HepG2 (cell line): Measurements from ENCODE around the gene UBA6. TPM values are rescaled to one million over a fixed set of nuclear protein-coding genes. Genes with fewer than 3 reads are reported as not detected.

Experiments used
- ATAC-seq: fragments of 200-7000 bp; cut with Tn5 transposase; 3 replicates; pipeline ENCODE4 v1.9.1; 2020; ENCODE audit warnings: mild to moderate bottlenecking, moderate library complexity
- BruUV-seq: library from RNA; stranded (reverse); fragments of 400-500 nt; replicated peaks from 2 replicates; lab custom pipeline; 2021; lab: Mats Ljungman, UMichigan
- CTCF ChIA-PET: fragments of 300-600 bp; formaldehyde crosslinking; extraction: SDS; loops from one replicate; lab custom pipeline; 2021; ENCODE audit warnings: low total read pairs, inconsistent platforms, low intra/inter-chr PET ratio; lab: Yijun Ruan, JAX
- POLR2A ChIA-PET: fragments of 350-600 bp; sonication (Branson Sonifier 250); formaldehyde crosslinking; loops from one replicate; lab custom pipeline; 2020; ENCODE audit warnings: antibody characterized with exemption, inconsistent platforms; lab: Yijun Ruan, JAX
- DNase-seq: peaks from one replicate; pipeline ENCODE4 v3.0.0-alpha.2; 2015; ENCODE audit warnings: low spot score
- FAIRE-seq: peaks from 3 replicates; lab custom pipeline; 2011; peaks lifted over from hg19 to GRCh38; lab: Jason Lieb, UNC
- H2AFZ ChIP-seq: one replicate; pipeline ENCODE4 v1.6.1; 2011; ENCODE audit warnings: low read length, inconsistent platforms
- H3K27ac ChIP-seq: fragments of 300-600 bp; 3 replicates; pipeline ENCODE4 v1.8.0; 2011; ENCODE audit warnings: mixed run types, mild to moderate bottlenecking, mixed read lengths, low read length, inconsistent platforms; ENCODE audit not compliant: insufficient read depth; ENCODE audit errors: extremely low read length
- H3K27me3 ChIP-seq, 2 experiments: fragments of 200-600 bp in 1 of 2; 2 replicates in 1 of 2; 3 replicates in 1 of 2; pipeline versions ENCODE4 v1.6.0 to v1.8.0; 2011; ENCODE audit warnings: low read length in 2 of 2, mild to moderate bottlenecking in 2 of 2, moderate library complexity in 2 of 2, inconsistent platforms in 1 of 2; ENCODE audit not compliant: insufficient read depth in 2 of 2, control insufficient read depth in 1 of 2
- H3K36me3 ChIP-seq, 2 experiments: fragments of 200-600 bp in 1 of 2; replicated peaks in 1 of 2; 2 replicates in 1 of 2; 3 replicates in 1 of 2; pipeline versions ENCODE4 v1.5.1 to v1.8.0; 2011; ENCODE audit warnings: low read length in 2 of 2, inconsistent platforms in 1 of 2; ENCODE audit not compliant: insufficient read depth in 2 of 2, control insufficient read depth in 1 of 2
- H3K4me1 ChIP-seq: 2 replicates; pipeline ENCODE4 v1.5.1; 2012; ENCODE audit warnings: low read length, inconsistent platforms; ENCODE audit not compliant: insufficient read depth
- H3K4me2 ChIP-seq: 2 replicates; pipeline ENCODE4 v1.6.0; 2011; ENCODE audit warnings: low read depth, low read length, inconsistent platforms
- H3K4me3 ChIP-seq, 3 experiments: fragments of 200-600 bp in 1 of 3; sonication (generic), shearing (Covaris generic) in 1 of 3; replicated peaks in 1 of 3; 2 replicates each; pipeline ENCODE4 v1.5.1; 2011 to 2016; ENCODE audit warnings: low read length in 3 of 3, inconsistent platforms in 2 of 3, low read depth in 2 of 3, mild to moderate bottlenecking in 2 of 3, control low read depth in 1 of 3, mixed read lengths in 1 of 3; ENCODE audit not compliant: insufficient read depth in 1 of 3
- H3K79me2 ChIP-seq: one replicate; pipeline ENCODE4 v1.6.1; 2011; ENCODE audit warnings: low read length, inconsistent platforms; ENCODE audit not compliant: insufficient read depth
- H3K9ac ChIP-seq: 2 replicates; pipeline ENCODE4 v1.6.0; 2011; ENCODE audit warnings: mild to moderate bottlenecking, low read depth, low read length, inconsistent platforms; ENCODE audit not compliant: insufficient read depth
- H3K9me3 ChIP-seq: 2 replicates; pipeline ENCODE4 v1.5.1; 2012; ENCODE audit warnings: mild to moderate bottlenecking, low read length
- H4K20me1 ChIP-seq: 2 replicates; pipeline ENCODE4 v1.6.0; 2011; ENCODE audit warnings: inconsistent platforms, mild to moderate bottlenecking, low read length, moderate library complexity; ENCODE audit not compliant: insufficient read depth
- ARHGAP35 ChIP-seq: sonication (generic); formaldehyde crosslinking; IDR thresholded peaks from 2 replicates; pipeline ENCODE4 v1.9.0; 2022; ENCODE audit warnings: mild to moderate bottlenecking, inconsistent platforms, moderate library complexity, missing genetic modification reagents, borderline replicate concordance
- CENPT ChIP-seq: sonication (generic); formaldehyde crosslinking; IDR thresholded peaks from 2 replicates; pipeline ENCODE4 v1.8.0; 2022; ENCODE audit warnings: low read depth, mild to moderate bottlenecking, moderate library complexity, missing genetic modification reagents
- EP300 ChIP-seq, 3 experiments: sonication (generic) in 1 of 3; formaldehyde crosslinking in 1 of 3; IDR thresholded peaks; 2 replicates each; pipeline versions ENCODE4 v1.5.1 to v1.6.1; 2011 to 2020; ENCODE audit warnings: low read depth in 2 of 3, low read length in 2 of 3, borderline replicate concordance in 1 of 3, improper control_type of control experiment in 1 of 3, mild to moderate bottlenecking in 1 of 3, missing genetic modification reagents in 1 of 3, moderate library complexity in 1 of 3
- KLF16 ChIP-seq, 2 experiments: sonication (generic) in 1 of 2; formaldehyde crosslinking in 1 of 2; IDR thresholded peaks; 2 replicates each; pipeline versions ENCODE4 v1.6.1 to v1.8.0; 2016 to 2023; ENCODE audit warnings: missing genetic modification reagents in 2 of 2, missing compliant biosample characterization in 1 of 2
- NKX3-1 ChIP-seq: sonication (generic); formaldehyde crosslinking; IDR thresholded peaks from 2 replicates; pipeline ENCODE4 v1.5.0; 2020; ENCODE audit warnings: missing genetic modification reagents
- PBX2 ChIP-seq: IDR thresholded peaks from 2 replicates; pipeline ENCODE4 v1.6.1; 2016; ENCODE audit warnings: control low read depth
- SATB2 ChIP-seq: sonication (generic); formaldehyde crosslinking; IDR thresholded peaks from 2 replicates; pipeline ENCODE4 v1.5.0; 2020; ENCODE audit warnings: missing genetic modification reagents
- TIGD3 ChIP-seq: sonication (generic); formaldehyde crosslinking; IDR thresholded peaks from 2 replicates; pipeline ENCODE4 v1.5.1; 2020; ENCODE audit warnings: mild to moderate bottlenecking, missing genetic modification reagents, borderline replicate concordance
- XBP1 ChIP-seq: sonication (generic); formaldehyde crosslinking; IDR thresholded peaks from 2 replicates; pipeline ENCODE4 v1.5.0; 2020; ENCODE audit warnings: missing genetic modification reagents
- ZBTB1 ChIP-seq: sonication (generic); formaldehyde crosslinking; IDR thresholded peaks from 2 replicates; pipeline ENCODE4 v1.4.0; 2020; ENCODE audit warnings: missing genetic modification reagents, borderline replicate concordance
- ZNF143 ChIP-seq: sonication (generic); formaldehyde crosslinking; IDR thresholded peaks from 2 replicates; pipeline ENCODE4 v1.4.0; 2020; ENCODE audit warnings: missing genetic modification reagents
- ZNF24 ChIP-seq: fragments of 450-650 bp; IDR thresholded peaks from 2 replicates; pipeline ENCODE4 v1.6.1; 2017; ENCODE audit warnings: antibody characterized with exemption, mild to moderate bottlenecking
- ZNF446 ChIP-seq: sonication (generic); formaldehyde crosslinking; IDR thresholded peaks from 2 replicates; pipeline ENCODE4 v1.5.0; 2020; ENCODE audit warnings: mild to moderate bottlenecking, missing genetic modification reagents
- ZNF496 ChIP-seq: sonication (generic); formaldehyde crosslinking; IDR thresholded peaks from 2 replicates; pipeline ENCODE4 v1.8.1; 2023; ENCODE audit warnings: mild to moderate bottlenecking, moderate library complexity, missing genetic modification reagents; ENCODE audit not compliant: insufficient replicate concordance
- ZNF644 ChIP-seq: IDR thresholded peaks from 2 replicates; pipeline ENCODE4 v1.6.1; 2016; ENCODE audit warnings: low read depth
- ZNF746 ChIP-seq: sonication (generic); formaldehyde crosslinking; IDR thresholded peaks from 2 replicates; pipeline ENCODE4 v1.8.0; 2022; ENCODE audit warnings: mild to moderate bottlenecking, missing genetic modification reagents
- ZNF766 ChIP-seq: sonication (generic); formaldehyde crosslinking; IDR thresholded peaks from 2 replicates; pipeline ENCODE4 v1.5.0; 2020; ENCODE audit warnings: missing genetic modification reagents, borderline replicate concordance
- ZNF768 ChIP-seq: sonication (generic); formaldehyde crosslinking; IDR thresholded peaks from 2 replicates; pipeline ENCODE4 v1.4.0; 2020; ENCODE audit warnings: missing genetic modification reagents
- WGBS: methylation state at CpG from one replicate; pipeline ENCODE4 v1.1.6; 2017; ENCODE audit warnings: low lambda C conversion rate; 5-methylcytosine and 5-hydroxymethylcytosine counted together
- in situ Hi-C: cut with HindIII; loops from 2 replicates; pipeline ENCODE4 v1.10.0; 2017; ENCODE audit warnings: low pct_unique_long_range_greater_than_20kb; ENCODE audit not compliant: extremely low pct_ligation_motif_present
- intact Hi-C: fragments of 100-400 bp; cut with micrococcal nuclease; formaldehyde crosslinking; loops from one replicate; pipeline ENCODE4 v1.10.0; 2022; ENCODE audit not compliant: unreplicated experiment
- polyA plus RNA-seq, 8 experiments: library from polyadenylated mRNA; depleted of rRNA in 3 of 8; stranded (reverse) in 7 of 8; unstranded in 1 of 8; fragments of >200 nt; fragmentation: Illumina TruSeq in 4 of 8; extraction: Trizol in 4 of 8; gene quantifications; 2 replicates each; pipeline versions ENCODE4 v1.2.1 to v1.2.3, GENCODE V29; 2011 to 2016; ENCODE audit warnings: low read depth in 4 of 8, missing spikeins in 1 of 8, mixed read lengths in 1 of 8; ENCODE audit not compliant: insufficient read depth in 1 of 8
- total RNA-seq, 5 experiments: library from RNA; depleted of rRNA; stranded (reverse); fragments of >200 nt; fragmentation: Illumina TruSeq; extraction: Trizol; gene quantifications; 2 replicates each; pipeline ENCODE4 v1.2.3, GENCODE V29; 2016; ENCODE audit warnings: low read depth in 1 of 5
- TF ChIP-seq, protein P1 (sequence below): sonication (generic); formaldehyde crosslinking; IDR thresholded peaks from 2 replicates; pipeline ENCODE4 v1.5.1; 2020; ENCODE audit warnings: missing genetic modification reagents, mild to moderate bottlenecking, borderline replicate concordance
- TF ChIP-seq, protein P2 (sequence below): IDR thresholded peaks from 2 replicates; pipeline ENCODE4 v1.6.1; 2012; ENCODE audit warnings: low read depth, low read length, improper control_type of control experiment

Gene UBA6
- total and polyA plus RNA-seq, 2 of the 13 experiments (the other 11 are each of a cell fraction or from before 2014, with no cell fraction given): 33.3 to 75.4 TPM

GRCh38 chr4:67658302-67658701, 42.7 kb downstream of the UBA6 start:
- Histone ChIP-seq H3K27ac (no peak overlapping the region), H3K79me2 (no peaks in the 10 kb centered on the region), H3K9me3 (peaks cover 12% of the 10 kb centered on the region; the same call in 1 of the 2 replicates), H2AFZ (no peak overlapping the region), H3K27me3 (no peaks in the 10 kb centered on the region), H3K9ac (no peak overlapping the region), H4K20me1 (no peaks in the 10 kb centered on the region), H3K36me3 (peaks cover 13 to 37% of the 10 kb centered on the region in 2 experiments), H3K4me1 (no peaks in the 10 kb centered on the region), H3K4me2 (no peak overlapping the region), H3K4me3 (no peak overlapping the region)
- WGBS: 100% methylated on average over 3 of the region's 3 CpGs
- DNase-seq: no peak
- ATAC-seq: no peak
- TF ChIP-seq ZNF496 (CRISPR knock-in tag) (no peak), XBP1 (CRISPR knock-in tag) (no peak), ZNF746 (CRISPR knock-in tag) (no peak), ZNF768 (CRISPR knock-in tag) (no peak), ZNF446 (CRISPR knock-in tag) (no peak), ZBTB1 (CRISPR knock-in tag) (no peak), ARHGAP35 (CRISPR knock-in tag) (no peak), NKX3-1 (no peak), TIGD3 (no peak), CENPT (CRISPR knock-in tag) (no peak), ZNF644 (CRISPR knock-in tag) (no peak), EP300 (IDR thresholded peaks at IDR 0.05; ENCODE audit: low read depth in 2 of 2, low read length in 2 of 2) (no peak), EP300 (CRISPR knock-in tag; IDR thresholded peaks at IDR 0.05; ENCODE audit: borderline replicate concordance) (no peak), KLF16 (CRISPR knock-in tag; IDR thresholded peaks at IDR 0.05) (no peak), ZNF143 (CRISPR knock-in tag) (no peak), PBX2 (CRISPR knock-in tag) (no peak), ZNF24 (no peak), SATB2 (CRISPR knock-in tag) (no peak), ZNF766 (CRISPR knock-in tag) (no peak)
- TF ChIP-seq, protein P1, sequence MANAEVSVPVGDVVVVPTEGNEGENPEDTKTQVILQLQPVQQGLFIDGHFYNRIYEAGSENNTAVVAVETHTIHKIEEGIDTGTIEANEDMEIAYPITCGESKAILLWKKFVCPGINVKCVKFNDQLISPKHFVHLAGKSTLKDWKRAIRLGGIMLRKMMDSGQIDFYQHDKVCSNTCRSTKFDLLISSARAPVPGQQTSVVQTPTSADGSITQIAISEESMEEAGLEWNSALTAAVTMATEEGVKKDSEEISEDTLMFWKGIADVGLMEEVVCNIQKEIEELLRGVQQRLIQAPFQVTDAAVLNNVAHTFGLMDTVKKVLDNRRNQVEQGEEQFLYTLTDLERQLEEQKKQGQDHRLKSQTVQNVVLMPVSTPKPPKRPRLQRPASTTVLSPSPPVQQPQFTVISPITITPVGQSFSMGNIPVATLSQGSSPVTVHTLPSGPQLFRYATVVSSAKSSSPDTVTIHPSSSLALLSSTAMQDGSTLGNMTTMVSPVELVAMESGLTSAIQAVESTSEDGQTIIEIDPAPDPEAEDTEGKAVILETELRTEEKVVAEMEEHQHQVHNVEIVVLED (CRISPR knock-in tag): no peak
- TF ChIP-seq, protein P2, sequence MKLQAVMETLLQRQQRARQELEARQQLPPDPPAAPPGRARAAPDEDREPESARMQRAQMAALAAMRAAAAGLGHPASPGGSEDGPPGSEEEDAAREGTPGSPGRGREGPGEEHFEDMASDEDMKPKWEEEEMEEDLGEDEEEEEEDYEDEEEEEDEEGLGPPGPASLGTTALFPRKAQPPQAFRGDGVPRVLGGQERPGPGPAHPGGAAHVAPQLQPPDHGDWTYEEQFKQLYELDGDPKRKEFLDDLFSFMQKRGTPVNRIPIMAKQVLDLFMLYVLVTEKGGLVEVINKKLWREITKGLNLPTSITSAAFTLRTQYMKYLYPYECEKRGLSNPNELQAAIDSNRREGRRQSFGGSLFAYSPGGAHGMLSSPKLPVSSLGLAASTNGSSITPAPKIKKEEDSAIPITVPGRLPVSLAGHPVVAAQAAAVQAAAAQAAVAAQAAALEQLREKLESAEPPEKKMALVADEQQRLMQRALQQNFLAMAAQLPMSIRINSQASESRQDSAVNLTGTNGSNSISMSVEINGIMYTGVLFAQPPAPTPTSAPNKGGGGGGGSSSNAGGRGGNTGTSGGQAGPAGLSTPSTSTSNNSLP: no peak
- ChIA-PET CTCF (no interaction called here), POLR2A (no interaction called here)
- intact Hi-C loops (no loop called here), in situ Hi-C loops (no loop called here)
- no peak for FAIRE-seq
- BruUV-seq: no TSS peak
